ENCODE results near the gene NLRP6. TPM values are rescaled to one million over a fixed set of nuclear protein-coding genes. Genes with fewer than 3 reads are reported as not detected.
A peak's percentile ranks its signal among the peaks of the same experiment; 100 is the strongest.

NLRP6 gene
- total RNA-seq, 1 donor from 2014 or later: 1.7 TPM

GRCh38 chr11:244376-244775 is 33.8 kb upstream of the NLRP6 start:
- Histone ChIP-seq H3K27me3 (no peaks in the 10 kb centered on the region), H3K27ac (no peak overlapping the region), H3K36me3 (peaks cover 89% of the 10 kb centered on the region), H3K9me3 (no peaks in the 10 kb centered on the region), H3K4me1 (no peaks in the 10 kb centered on the region), H3K4me3 (no peak overlapping the region)
- no peak for DNase-seq
- intact Hi-C loops (cut with DNase I): no loop called here
- TF ChIP-seq, protein P1, sequence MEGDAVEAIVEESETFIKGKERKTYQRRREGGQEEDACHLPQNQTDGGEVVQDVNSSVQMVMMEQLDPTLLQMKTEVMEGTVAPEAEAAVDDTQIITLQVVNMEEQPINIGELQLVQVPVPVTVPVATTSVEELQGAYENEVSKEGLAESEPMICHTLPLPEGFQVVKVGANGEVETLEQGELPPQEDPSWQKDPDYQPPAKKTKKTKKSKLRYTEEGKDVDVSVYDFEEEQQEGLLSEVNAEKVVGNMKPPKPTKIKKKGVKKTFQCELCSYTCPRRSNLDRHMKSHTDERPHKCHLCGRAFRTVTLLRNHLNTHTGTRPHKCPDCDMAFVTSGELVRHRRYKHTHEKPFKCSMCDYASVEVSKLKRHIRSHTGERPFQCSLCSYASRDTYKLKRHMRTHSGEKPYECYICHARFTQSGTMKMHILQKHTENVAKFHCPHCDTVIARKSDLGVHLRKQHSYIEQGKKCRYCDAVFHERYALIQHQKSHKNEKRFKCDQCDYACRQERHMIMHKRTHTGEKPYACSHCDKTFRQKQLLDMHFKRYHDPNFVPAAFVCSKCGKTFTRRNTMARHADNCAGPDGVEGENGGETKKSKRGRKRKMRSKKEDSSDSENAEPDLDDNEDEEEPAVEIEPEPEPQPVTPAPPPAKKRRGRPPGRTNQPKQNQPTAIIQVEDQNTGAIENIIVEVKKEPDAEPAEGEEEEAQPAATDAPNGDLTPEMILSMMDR (IDR thresholded peaks at IDR 0.05): no peak
- no peak for ATAC-seq

DNA sequence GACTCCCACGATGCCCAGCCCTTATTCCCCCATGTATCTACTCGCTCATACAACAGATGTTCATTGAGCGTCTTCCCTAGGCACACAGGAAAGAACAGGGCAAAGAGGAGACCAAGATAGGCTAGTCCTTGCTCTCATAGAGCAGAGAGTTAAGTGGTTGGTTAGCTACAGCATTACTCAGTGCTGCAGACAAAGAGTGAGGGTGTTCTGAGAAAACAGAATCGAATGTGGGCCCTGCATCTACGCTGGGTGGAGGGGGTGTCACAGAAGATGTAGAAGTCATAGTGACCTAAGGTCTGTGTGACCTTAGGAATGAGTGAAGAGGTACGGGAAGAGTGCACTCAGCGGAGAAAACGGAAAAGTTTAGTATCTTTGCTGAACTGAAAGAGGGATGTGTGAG is 29.1 kb upstream of the NLRP6 start:
- H3K4me1 ChIP-seq: no peaks in the 10 kb centered on the region
- H3K4me3 ChIP-seq: no peak overlapping the region
- H3K27me3 ChIP-seq: no peaks in the 10 kb centered on the region
- TF ChIP-seq, protein P1 (IDR thresholded peaks at IDR 0.05): no peak
- intact Hi-C loops (cut with DNase I): no loop called here
- peaks cover 91% of the 10 kb centered on the region for H3K36me3 ChIP-seq
- ATAC-seq (no peak), DNase-seq (no peak)
- H3K27ac ChIP-seq: no peak overlapping the region
- no peaks in the 10 kb centered on the region for H3K9me3 ChIP-seq

DNA sequence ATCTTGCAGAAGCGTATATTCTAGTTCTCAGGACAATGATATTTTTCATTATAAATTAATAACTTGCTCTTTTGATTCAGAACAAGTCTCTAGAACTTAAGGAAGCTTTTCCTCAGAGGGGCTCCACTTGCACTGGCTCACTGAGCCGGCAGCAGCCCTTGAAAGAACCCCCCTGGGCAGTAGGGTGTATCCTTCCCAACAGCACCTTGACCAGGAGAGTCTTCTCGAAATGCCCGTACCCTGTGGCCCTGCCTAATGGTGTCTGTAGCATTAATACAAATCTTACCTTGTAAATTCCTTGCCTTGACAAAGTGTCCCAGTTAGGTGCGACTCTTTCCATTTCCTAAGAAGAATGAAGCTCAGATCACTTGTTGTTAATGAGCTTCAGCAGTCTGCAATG is 27.9 kb upstream of the NLRP6 start:
- Histone ChIP-seq H3K4me1 (no peaks in the 10 kb centered on the region), H3K27me3 (no peaks in the 10 kb centered on the region), H3K4me3 (no peak overlapping the region), H3K36me3 (peaks cover 79% of the 10 kb centered on the region), H3K9me3 (no peaks in the 10 kb centered on the region), H3K27ac (no peak overlapping the region)
- intact Hi-C loops (cut with DNase I): no loop called here
- TF ChIP-seq, protein P1 (IDR thresholded peaks at IDR 0.05): no peak
- no peak for DNase-seq
- no peak for ATAC-seq

DNA sequence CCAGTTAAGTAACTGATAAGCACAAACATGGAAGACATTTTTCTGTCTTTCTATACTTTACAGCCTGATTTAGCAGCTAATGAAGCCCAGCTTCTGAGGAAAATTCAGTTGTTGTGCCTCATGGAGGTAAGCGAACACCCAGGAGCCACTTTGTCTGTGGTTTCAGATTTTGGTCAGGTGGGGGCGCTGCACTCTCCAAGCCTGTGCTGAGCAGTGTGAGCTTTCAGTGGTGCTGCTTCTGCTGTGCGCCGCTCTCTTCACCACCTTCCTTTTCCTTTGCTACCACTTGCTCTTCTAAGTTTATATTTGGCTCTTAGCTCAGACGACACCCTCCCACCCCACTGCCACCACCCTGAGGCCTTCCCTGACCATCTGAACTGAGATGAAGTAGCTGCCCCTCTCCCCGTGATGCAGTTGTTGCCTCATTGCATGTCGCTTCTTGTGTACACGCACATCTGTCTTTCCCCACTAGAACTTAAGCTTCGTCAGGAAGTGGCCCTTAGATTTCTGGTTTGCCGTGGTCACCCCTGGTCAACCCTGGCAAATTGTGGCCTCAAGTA is 27.4 kb upstream of the NLRP6 start:
- intact Hi-C loops (cut with DNase I): no loop called here

GRCh38 chr11:251550-251949 is 26.7 kb upstream of the NLRP6 start:
- Histone ChIP-seq H3K36me3 (peaks cover 68% of the 10 kb centered on the region), H3K27ac (no peak overlapping the region), H3K4me3 (no peak overlapping the region), H3K9me3 (no peaks in the 10 kb centered on the region), H3K27me3 (no peaks in the 10 kb centered on the region), H3K4me1 (no peaks in the 10 kb centered on the region)
- ATAC-seq (no peak), DNase-seq (no peak)
- intact Hi-C loops (cut with DNase I): no loop called here
- TF ChIP-seq, protein P1 (IDR thresholded peaks at IDR 0.05): no peak

More for the DNA sequence above, 27.4 kb upstream of the NLRP6 start:
- Histone ChIP-seq H3K4me1 (no peaks in the 10 kb centered on the region), H3K27me3 (no peaks in the 10 kb centered on the region), H3K9me3 (no peaks in the 10 kb centered on the region), H3K27ac (no peak overlapping the region), H3K4me3 (no peak overlapping the region), H3K36me3 (peaks cover 75% of the 10 kb centered on the region)
- TF ChIP-seq, protein P1 (IDR thresholded peaks at IDR 0.05): peak; percentile 67
- DNase-seq (no peak), ATAC-seq (peak; percentile 91)

DNA sequence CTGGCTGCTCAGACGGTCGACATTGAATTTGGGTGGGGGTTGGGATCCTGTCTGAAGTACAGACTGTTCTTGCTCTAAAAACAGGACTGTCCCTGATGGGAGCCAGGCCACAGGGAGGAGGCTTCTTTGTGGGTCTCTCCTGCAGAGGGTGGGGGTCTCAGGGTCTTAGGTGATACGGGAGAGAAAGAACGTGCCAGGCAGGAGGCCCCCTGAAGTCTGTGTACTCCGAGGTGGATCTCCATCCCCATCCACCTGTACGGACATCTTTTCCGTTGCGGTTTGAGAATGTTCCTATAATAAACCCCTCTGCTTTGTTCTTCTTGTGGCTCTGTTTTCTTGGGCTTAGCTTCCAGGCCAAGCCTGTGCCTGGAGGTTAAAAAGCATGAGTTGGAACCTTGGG is 25.5 kb upstream of the NLRP6 start:
- H3K9me3 ChIP-seq: no peaks in the 10 kb centered on the region
- TF ChIP-seq, protein P1 (IDR thresholded peaks at IDR 0.05): no peak
- peaks cover 57% of the 10 kb centered on the region for H3K36me3 ChIP-seq
- no peaks in the 10 kb centered on the region for H3K27me3 ChIP-seq
- DNase-seq (no peak), ATAC-seq (no peak)
- no peaks in the 10 kb centered on the region for H3K4me1 ChIP-seq
- intact Hi-C loops (cut with DNase I): no loop called here
- no peak overlapping the region for H3K27ac ChIP-seq
- no peak overlapping the region for H3K4me3 ChIP-seq

Measured in upper lobe of right lung (tissue), 1 donor.